NCI-H345 treated with DMSO at 0.1 percent for 48 hours (cell line): ENCODE measurements around the gene PLXDC2.

ENCODE experiments used
- DNase-seq: peaks from one replicate; lab custom pipeline; 2025; ENCODE audit not compliant: unreplicated experiment; lab: John Stamatoyannopoulos, UW

Gene PLXDC2

GRCh38 chr10:19908991-19909696 is 92.9 kb downstream of the PLXDC2 start:
- DNase-seq, result no peak

- DNase-seq, result no peak
Observed at GRCh38 chr10:19911886-19912285, 95.7 kb downstream of the PLXDC2 start.

DNA sequence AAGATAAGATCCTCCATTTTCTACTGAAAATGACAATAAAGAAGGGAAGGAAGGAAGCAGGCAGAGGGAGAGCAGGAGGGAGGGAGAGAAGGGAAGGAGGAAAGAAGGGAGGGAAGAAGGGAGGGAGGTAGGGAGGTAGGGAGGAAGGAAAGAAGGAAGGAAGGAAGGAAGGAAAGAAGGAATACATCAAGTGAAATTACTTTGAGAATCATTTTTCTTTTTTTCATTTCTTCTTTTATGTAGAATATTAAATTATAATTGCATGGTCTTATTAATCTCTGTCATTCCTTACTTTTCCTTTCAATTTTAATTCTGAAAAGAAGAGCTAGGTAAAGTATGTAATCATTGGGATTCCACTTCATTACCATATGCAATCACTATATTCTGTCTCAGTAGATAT is 97.8 kb downstream of the PLXDC2 start:
- no peak for DNase-seq

DNA sequence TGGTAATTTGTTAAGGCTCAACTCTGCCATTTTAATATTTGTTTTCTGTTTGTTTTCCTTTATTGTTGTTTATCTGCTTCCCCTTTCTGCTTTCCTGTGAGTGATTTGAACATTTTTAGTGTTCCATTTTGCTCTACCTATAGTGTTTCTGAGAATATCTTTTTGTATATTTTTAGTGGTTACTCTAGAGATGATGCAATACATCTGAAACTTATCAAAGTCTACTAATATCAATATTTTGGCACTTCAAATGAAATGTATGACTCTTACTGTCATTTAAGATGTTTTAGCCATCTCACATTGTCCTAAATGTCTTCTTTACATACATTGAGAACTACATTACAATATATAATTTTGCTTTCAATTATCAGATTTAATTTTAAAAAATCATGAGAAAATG is 98.9 kb downstream of the PLXDC2 start:
- no peak for DNase-seq

DNA sequence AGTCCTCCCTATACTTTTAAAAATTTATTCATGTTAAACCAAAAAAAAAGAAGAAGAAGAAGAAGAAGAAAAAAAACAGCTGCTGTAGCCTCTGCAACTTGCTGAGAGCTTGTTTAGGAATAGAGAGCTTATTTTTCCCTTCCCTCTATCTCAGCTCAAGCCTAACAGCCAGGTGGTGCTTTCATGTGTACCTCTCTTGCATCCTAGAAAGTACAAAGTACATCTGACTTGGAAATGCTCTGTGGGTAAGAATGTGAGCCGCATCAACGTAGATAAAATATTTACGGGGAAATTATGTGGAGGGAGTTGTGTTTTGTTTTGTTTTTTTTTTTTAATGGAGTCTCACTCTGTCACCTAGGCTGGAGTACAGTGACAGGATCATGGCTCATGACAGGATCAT is 99.6 kb downstream of the PLXDC2 start:
- DNase-seq, result no peak

- DNase-seq, result no peak
Observed at GRCh38 chr10:19917751-19918478, 101.7 kb downstream of the PLXDC2 start.

- no peak for DNase-seq
Observed at GRCh38 chr10:19918794-19919193, 102.6 kb downstream of the PLXDC2 start.

DNA sequence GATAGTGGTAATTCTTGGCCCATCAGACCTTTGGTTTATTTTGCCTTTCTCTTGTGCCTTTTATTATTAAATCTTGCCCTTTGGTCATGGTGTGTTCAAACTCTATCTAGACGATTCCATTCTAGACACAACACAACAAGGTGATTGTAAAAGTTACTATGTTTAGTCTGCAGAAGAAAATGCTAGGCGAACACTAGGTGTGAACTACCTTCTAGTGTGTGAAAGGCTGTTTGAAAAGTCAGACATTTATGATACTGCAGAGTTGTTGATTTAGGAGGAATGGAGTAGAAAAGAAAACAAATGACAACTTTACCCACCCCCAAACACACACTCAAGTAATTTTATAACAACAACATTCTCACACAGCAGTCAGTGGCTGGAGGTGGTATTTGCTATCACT is 103.4 kb downstream of the PLXDC2 start:
- no peak for DNase-seq

GRCh38 chr10:19920075-19920726 is 104.0 kb downstream of the PLXDC2 start:
- no peak for DNase-seq

DNA sequence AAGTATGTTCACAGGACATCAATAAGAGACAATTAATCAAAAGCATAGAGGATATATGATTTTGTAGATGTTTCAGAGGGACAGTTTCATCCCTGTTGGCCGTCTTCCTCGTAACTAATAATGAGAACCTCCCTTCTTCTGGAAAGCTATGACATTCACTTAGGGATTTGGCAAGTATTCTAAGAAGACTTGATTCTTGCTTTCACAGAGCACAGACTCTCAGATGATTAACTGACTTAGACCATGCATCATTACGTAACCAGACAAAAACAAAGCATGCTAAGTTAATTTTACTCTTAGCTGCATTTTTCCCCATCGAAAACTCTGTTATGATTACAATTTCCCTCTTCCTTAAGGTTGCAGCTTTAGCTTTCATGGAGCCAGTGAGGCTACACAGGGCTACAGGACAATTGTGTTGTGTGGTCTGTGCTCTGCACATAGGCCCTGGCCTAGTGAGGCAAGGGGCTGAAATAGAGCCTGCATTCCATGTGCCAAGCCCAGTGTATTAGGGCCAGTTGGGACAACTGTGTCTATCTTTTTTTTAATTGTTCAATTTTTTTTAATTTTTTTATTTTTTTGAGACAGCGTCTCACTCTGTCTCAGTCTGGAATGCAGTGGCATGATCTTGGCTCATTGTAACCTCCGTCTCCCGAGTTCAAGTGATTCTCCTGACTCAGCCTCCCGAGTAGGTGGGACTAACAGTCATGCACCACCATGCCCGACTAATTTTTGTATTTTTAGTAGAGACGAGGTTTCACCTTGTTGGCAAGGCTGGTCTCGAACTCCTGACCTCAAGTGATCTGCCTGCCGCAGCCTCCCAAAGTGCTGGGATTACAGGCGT is 105.3 kb downstream of the PLXDC2 start:
- no peak for DNase-seq

- no peak for DNase-seq
Observed at GRCh38 chr10:19922236-19922963, 106.2 kb downstream of the PLXDC2 start.

DNA sequence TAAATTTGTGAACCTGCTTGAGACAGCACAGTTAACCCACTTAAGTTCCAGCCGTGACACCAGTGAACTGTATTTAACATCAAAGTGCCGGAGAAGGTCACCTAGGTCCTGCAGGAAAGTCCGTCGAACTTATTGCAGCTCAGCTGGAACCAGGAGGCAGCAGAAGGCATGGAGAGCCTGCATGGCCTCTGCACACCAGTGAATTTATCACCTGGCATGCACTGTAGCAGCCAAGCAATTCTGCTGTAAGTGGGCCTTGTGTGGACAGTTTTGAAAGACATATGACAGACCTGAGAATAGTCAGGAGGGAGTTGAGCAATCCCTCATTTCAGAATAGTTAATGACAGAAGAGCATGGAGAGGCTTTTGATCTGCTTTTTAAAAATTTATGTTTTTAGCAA is 108.8 kb downstream of the PLXDC2 start:
- no peak for DNase-seq

DNA sequence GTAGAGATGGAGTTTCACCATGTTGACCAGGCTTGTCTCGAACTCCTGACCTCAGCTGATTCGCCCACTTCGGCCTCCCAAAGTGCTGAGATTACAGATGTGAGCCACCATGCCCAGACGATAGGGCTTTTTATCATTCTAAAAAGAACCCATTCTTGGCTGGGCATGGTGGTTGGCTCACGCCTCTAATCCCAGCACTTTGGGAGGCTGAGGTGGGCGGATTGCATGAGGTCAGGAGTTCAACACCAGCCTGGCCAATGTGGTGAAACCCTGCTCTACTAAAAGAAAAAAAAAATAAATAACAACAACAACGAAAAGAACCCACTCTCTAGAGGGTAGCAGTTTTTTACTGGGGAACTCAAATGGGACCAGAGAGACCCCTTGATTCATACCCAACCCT is 112.7 kb downstream of the PLXDC2 start:
- no peak for DNase-seq

GRCh38 chr10:19929506-19930140 is 113.4 kb downstream of the PLXDC2 start:
- DNase-seq, result no peak

- no peak for DNase-seq
Observed at GRCh38 chr10:19930936-19931893, 115.0 kb downstream of the PLXDC2 start.

DNA sequence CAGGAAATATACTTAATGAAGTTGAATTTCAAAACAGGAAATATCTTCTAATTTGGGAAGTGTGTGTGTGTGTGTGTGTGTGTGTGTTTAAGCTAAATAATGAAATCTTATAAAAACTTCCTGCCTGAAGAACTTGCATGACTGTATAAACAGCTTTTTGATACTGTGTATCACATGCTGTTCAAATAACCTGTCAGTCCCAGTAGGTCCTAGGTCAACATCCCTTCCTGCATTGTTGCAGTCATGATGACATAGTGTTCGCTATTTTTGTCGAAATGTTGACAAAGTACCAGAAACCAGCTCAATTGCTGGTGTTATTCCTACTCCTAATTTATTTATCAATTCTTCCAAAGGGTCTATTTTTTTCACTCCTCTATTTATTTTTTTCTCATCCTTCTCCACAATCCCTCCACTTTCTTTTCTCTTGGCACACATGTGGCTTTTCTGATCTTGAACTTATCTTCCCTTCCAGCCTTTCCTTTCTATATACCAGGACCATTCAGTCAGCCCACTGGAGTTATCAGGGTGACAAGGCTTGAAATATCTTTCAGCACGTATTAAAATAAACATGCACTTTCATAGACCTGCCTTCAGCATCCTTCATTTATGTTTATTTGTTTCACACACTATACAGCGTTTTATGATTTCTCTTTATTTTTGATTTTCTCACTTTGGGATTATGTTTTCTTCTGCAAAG is 115.8 kb downstream of the PLXDC2 start:
- DNase-seq, result no peak

DNA sequence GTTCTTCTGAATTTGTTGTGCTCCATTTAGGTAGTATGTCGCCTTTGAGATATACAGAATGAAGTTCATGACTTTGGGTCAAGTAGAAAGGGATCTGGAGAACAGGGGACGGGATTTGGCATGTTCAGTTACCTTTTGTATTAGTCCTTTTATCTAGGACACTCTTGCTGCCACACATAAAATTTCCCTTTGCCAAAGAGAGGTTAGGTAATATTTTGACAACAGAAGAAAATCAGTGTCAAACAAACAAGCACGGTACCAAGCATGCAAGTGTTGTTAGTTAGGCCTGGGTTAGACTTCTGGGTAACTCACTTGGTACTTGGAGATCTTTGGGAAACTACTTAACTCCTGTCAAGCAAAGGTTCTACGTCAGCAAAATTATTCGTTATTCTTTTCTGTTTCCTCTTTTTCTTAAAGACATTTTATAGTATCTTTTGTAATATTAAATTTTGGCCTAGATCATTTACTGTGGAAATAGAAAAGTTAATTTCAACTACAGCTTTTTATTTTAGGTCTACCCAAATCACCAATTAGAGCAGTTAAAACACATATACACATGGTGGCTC is 116.7 kb downstream of the PLXDC2 start:
- no peak for DNase-seq

DNA sequence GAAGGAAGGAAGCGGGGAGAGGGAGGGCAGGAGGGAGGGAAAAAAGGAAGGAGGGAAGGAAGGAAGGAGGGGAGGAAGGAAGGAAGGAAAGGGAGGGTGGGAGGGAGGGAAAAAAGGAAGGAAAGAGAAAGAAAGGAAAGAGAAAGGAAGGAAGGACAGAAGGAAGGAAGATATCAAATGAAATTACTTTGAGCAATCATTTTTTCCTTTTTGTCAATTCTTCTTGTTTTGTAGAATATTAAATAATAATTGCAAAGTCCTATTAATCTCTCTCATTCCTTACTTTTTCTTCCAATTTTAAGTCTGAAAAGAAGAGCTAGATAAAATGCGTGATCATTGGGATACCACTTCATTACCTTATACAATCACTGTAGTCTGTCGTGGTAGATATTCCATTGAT is 117.5 kb downstream of the PLXDC2 start:
- no peak for DNase-seq
